DOHH2 (cell line): Measurements from ENCODE around the gene MPC1L.

ENCODE experiments used
- EZH2phosphoT487 ChIP-seq: fragments of 200-600 bp; sonication (generic); IDR thresholded peaks from 2 replicates; pipeline ENCODE4 v1.6.1; 2017; ENCODE audit warnings: borderline replicate concordance, mild to moderate bottlenecking, antibody characterized with exemption, low read length, moderate library complexity, mixed read lengths
- TF ChIP-seq, protein P1 (sequence below): fragments of 200-600 bp; sonication (generic); IDR thresholded peaks from one replicate; pipeline ENCODE4 v1.5.1; 2014; ENCODE audit warnings: antibody characterized with exemption, mild to moderate bottlenecking, low read depth, low read length; ENCODE audit not compliant: poor library complexity, severe bottlenecking

DNA sequence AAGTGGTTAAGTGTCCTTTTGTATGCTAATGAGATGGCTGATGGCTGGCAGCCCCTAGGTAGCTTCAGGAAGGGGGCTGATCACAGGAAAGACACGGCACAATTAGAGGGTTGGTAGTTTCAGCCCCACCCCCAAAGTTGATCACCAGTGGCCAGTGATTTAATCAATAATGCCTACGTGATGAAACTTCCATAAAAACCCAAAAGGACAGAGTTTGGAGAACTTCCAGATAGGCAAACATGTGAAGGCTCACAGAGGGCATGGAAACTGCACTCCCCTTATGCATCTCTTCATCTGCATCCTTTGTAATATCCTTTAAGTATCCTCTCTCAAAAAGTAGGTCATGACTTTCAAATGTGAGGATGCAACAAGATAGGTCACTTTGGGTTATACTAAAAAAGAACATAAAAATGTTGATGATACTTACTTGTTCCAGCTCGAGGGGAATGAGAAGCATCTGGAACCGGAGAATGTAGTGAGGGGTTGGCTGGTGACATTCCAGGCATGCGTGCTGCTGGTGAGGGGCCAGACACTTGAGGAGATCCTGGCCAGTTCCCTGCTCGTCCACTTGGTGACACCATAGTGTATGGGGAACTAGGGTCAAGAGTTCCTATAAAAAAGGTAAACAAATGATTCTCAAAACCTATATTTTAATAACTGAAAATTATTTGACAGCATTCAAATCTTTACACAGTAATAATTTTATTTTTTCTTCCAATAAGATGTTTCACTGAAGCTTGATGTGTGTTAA lies 40.8 kb downstream of the MPC1L start:
- TF ChIP-seq, protein P1, sequence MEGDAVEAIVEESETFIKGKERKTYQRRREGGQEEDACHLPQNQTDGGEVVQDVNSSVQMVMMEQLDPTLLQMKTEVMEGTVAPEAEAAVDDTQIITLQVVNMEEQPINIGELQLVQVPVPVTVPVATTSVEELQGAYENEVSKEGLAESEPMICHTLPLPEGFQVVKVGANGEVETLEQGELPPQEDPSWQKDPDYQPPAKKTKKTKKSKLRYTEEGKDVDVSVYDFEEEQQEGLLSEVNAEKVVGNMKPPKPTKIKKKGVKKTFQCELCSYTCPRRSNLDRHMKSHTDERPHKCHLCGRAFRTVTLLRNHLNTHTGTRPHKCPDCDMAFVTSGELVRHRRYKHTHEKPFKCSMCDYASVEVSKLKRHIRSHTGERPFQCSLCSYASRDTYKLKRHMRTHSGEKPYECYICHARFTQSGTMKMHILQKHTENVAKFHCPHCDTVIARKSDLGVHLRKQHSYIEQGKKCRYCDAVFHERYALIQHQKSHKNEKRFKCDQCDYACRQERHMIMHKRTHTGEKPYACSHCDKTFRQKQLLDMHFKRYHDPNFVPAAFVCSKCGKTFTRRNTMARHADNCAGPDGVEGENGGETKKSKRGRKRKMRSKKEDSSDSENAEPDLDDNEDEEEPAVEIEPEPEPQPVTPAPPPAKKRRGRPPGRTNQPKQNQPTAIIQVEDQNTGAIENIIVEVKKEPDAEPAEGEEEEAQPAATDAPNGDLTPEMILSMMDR = no peak
- TF ChIP-seq EZH2phosphoT487 = no peak
